ENCODE data around the gene ENTR1.

The ENTR1 gene

DNA sequence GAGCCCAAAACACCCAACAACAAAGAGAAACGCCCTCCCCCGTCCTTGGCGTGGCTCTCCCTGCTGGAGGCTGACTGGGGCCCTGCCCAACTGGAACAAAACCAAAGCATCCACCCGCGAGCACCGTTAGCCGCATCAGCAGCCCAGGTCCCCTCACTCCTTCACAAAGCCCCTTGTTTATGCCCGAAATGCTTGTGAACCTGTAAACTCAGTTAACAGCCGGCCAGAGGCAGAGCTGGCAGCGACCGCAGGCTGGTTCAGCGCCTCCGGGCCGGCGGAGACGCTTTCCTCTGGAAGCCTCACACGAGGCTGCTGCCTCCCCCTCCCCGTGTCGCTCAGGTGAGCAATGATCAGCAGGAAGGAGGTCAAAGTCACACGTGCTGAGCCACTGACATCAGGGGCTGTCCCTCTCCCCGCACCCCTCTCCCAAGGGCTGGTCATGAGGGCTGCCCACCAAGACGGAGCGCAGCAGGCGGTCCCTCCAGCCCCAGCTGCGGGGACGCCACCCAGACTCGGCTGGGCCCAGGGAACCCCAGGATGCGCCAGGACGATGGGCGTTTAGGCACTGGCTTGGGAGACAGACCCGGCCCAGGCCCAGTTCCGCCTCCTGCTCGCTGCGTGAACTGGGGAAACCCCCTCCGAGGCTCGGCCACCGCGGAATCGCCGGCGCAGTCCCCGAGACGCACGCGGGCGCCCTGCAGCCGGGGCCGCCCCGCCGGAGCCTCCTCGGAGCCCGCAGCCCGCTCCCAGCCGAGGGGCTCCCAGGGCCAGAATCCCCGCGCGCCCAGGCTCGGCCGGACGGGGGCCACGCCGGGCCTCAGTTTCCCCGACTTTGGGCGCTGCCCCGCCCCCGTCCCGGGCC lies 11.0 kb downstream of the ENTR1 start:
- TF ChIP-seq, protein P1, sequence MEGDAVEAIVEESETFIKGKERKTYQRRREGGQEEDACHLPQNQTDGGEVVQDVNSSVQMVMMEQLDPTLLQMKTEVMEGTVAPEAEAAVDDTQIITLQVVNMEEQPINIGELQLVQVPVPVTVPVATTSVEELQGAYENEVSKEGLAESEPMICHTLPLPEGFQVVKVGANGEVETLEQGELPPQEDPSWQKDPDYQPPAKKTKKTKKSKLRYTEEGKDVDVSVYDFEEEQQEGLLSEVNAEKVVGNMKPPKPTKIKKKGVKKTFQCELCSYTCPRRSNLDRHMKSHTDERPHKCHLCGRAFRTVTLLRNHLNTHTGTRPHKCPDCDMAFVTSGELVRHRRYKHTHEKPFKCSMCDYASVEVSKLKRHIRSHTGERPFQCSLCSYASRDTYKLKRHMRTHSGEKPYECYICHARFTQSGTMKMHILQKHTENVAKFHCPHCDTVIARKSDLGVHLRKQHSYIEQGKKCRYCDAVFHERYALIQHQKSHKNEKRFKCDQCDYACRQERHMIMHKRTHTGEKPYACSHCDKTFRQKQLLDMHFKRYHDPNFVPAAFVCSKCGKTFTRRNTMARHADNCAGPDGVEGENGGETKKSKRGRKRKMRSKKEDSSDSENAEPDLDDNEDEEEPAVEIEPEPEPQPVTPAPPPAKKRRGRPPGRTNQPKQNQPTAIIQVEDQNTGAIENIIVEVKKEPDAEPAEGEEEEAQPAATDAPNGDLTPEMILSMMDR (conservative IDR thresholded peaks at IDR 0.05), result no peak
- peak overlapping the region; percentile 98 for H3K27ac ChIP-seq

DNA sequence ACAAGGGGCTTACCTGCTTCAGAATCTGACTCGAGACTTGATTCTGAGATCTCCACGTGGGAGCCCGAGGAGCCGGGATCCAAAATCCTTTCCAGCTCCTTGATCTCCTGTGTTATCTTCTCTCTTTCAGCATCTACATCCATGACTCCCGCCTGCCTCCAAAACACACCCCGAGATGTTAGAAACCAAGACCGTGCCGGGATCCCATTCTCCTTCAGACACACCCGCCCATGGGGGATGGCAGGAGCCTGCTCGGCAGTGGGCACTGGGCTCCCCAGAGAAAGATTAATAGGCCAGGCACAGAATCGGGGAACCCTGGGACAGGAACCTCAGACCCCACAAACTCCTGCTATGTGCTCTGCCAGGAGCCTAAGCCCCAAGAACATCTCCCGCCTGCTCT lies 12.1 kb downstream of the ENTR1 start:
- TF ChIP-seq, protein P1 (conservative IDR thresholded peaks at IDR 0.05), result no peak
- peak overlapping the region; percentile 98 for H3K27ac ChIP-seq

DNA sequence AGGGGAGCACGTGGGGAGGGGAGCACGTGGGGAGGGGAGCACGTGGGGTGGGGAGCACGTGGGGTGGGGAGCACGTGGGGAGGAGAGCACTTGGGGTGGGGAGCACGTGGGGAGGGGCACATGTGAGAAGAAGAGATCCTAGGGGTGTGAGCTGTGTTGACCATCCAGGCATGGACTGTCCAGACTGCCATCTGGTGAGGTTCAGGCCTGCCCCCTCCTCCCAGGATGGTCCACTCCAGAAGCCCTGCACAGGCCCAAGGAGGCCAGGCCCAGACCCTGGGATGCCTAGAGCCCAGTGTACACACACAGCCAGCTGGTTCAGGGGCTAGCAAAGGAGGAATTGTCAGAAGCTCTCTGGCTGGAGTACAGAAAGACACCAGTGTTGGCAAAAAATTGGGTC lies 12.8 kb downstream of the ENTR1 start:
- H3K27ac ChIP-seq, result peak overlapping the region; percentile 98
- TF ChIP-seq, protein P1 (conservative IDR thresholded peaks at IDR 0.05), result no peak

GRCh38 chr9:136396219-136396515 lies 14.2 kb downstream of the ENTR1 start:
- TF ChIP-seq, protein P1 (conservative IDR thresholded peaks at IDR 0.05), result no peak
- H3K27ac ChIP-seq, result peak overlapping the region; percentile 98

DNA sequence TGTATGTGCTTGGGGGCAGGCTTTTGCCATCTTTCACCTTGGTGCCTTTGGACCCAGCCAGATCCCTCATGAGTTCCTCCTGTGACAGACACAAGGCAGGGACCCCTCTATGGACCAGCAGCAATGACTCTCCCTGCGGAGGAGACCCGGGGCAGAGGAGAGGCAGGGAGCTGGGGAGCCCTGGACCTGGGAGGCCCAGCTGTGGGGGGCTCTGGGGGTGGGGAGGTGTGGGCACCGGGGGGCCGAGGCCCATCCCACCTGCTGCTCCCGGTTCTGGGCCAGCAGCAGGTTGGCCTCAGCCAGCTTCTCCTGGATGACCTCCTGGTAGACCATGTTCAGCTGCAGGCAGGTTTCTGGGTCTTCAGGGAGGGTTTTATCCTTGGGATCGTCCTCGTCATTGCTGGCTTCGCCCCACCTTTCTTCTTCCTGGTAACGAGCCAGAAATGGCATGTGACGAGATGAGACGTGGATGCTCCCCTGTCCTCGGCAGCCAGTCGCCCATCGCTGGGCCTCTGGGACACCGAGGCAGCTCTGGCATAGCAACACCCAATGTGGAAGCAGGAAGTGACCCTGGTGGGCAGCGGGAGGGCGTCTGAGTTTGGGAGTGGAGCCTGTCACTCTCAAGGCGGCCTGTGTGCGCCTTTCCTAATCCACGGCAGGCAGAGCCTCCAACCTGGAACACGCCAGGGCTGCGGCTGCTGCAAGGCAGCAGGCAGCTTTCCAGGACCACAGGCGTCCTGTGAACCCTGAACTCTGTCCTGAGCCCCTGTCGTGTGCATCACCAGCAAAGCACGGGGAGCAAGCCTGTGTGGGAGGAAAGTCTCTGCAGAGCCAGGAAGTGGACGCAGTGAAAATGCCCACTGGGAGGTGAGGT lies 14.8 kb downstream of the ENTR1 start:
- H3K27ac ChIP-seq, result peak overlapping the region; percentile 98
- TF ChIP-seq, protein P1 (conservative IDR thresholded peaks at IDR 0.05), result no peak

- TF ChIP-seq, protein P1 (conservative IDR thresholded peaks at IDR 0.05), result no peak
- peak overlapping the region; percentile 98 for H3K27ac ChIP-seq
Measured at GRCh38 chr9:136395020-136395340, 15.4 kb downstream of the ENTR1 start.

DNA sequence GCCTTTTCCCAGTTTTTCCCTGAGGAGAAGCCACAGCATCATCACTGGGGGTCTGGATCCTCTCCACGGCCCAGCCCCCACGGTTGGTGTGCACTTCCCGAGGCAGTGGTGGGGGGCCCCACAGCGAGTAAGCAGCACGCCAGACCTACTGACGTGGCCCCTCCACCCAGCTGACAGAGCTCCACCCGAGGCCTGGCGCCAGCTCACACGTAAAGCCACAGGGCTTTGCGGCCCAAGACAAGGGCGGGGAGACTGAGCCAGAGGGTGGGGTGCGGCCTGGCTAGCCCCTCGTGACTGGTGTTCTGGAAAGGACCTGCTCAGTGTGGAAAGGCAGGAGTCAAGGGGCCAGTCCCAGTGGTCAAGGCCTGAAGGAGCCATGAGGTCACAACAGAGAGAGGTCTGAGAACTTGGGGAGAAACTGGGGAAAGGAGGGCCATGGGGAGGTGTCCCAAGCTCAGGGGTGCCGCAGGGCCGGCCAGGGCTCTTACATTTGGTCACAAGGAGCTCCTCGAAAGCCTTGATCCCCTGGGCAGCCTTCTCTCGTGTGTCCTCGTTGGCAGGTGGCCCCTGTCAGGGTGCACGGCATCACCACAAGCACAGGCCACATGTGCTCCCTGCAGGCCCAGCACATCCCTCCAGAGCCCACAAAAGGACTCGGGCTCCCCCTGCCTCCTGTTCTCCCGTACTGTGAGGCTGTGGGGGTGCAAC lies 15.9 kb downstream of the ENTR1 start:
- peak overlapping the region; percentile 98 for H3K27ac ChIP-seq
- TF ChIP-seq, protein P1 (conservative IDR thresholded peaks at IDR 0.05), result no peak
